ENCODE results near the gene POMGNT2.
A peak's percentile ranks its signal among the peaks of the same experiment; 100 is the strongest.

The POMGNT2 gene

DNA sequence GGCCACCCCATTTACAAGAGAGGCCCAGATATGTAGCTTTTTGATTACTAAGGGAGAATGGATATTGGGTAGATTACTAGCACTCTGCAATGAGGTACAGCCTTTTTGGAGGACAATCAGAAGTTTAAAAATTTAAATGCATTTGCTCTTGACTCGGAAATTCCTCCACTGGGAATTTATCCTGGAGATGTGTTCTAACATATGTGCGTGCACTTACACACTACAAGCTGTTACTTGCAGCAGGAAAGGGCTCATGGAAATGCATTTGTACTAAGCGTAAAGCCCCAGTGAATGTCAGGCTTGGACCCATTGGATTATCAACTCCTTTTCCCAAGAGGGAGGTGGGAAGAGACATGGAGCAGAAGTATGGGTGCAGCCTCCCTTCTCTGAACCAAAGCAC lies 7.8 kb upstream of the POMGNT2 start:
- H3K4me2 ChIP-seq (ENCODE audit: low read length, poor library complexity, severe bottlenecking) = no peak overlapping the region
- 96% methylated on average over 3 of the region's 3 CpGs for WGBS
- H3K27ac ChIP-seq (ENCODE audit: low read length, poor library complexity, severe bottlenecking) = no peak overlapping the region
- H3K36me3 ChIP-seq (ENCODE audit: control insufficient read depth in 1 of 2, insufficient read depth in 2 of 2, low read depth in 1 of 2, low read length in 2 of 2) = no peaks in the 10 kb centered on the region
- H3K14ac ChIP-seq (ENCODE audit: low read length in 2 of 2) = no peak overlapping the region
- H3K4me3 ChIP-seq (ENCODE audit: insufficient read depth in 1 of 2, low read depth in 1 of 2, low read length in 2 of 2) = no peak overlapping the region
- no peak overlapping the region for H4K8ac ChIP-seq (ENCODE audit: low read length)
- no peak overlapping the region for H3K18ac ChIP-seq (ENCODE audit: low read depth in 1 of 2, low read length in 2 of 2)
- H3K79me1 ChIP-seq (replicated peaks; ENCODE audit: low read length, poor library complexity, severe bottlenecking) = no peaks in the 10 kb centered on the region
- H3K4ac ChIP-seq (ENCODE audit: low read depth in 1 of 2, low read length in 2 of 2) = no peak overlapping the region
- no peak overlapping the region for H2BK12ac ChIP-seq (ENCODE audit: low read length in 2 of 2)
- no peak overlapping the region for H3K23ac ChIP-seq (ENCODE audit: low read length in 2 of 2)
- H3K9me3 ChIP-seq (ENCODE audit: control insufficient read depth, low read length) = no peaks in the 10 kb centered on the region
- no peak overlapping the region for H2BK5ac ChIP-seq (ENCODE audit: low read depth, low read length, poor library complexity, severe bottlenecking)
- H4K91ac ChIP-seq (ENCODE audit: low read length) = no peak overlapping the region
- H3K9ac ChIP-seq (ENCODE audit: low read length) = no peak overlapping the region
- DNase-seq = no peak
- H3K4me1 ChIP-seq (ENCODE audit: control insufficient read depth, insufficient read depth, low read depth, low read length) = no peaks in the 10 kb centered on the region
- no peak overlapping the region for H2AK5ac ChIP-seq (ENCODE audit: low read length, severe bottlenecking)
- no peak overlapping the region for H2BK15ac ChIP-seq (ENCODE audit: low read depth, poor library complexity, severe bottlenecking)
- H2AFZ ChIP-seq (ENCODE audit: low read depth, low read length) = no peak overlapping the region
- no peak overlapping the region for H2BK120ac ChIP-seq (ENCODE audit: low read depth, low read length)
- H3K27me3 ChIP-seq (ENCODE audit: control insufficient read depth in 1 of 2, insufficient read depth in 1 of 2, low read length in 2 of 2) = peaks cover 24 to 29% of the 10 kb centered on the region in 2 experiments

DNA sequence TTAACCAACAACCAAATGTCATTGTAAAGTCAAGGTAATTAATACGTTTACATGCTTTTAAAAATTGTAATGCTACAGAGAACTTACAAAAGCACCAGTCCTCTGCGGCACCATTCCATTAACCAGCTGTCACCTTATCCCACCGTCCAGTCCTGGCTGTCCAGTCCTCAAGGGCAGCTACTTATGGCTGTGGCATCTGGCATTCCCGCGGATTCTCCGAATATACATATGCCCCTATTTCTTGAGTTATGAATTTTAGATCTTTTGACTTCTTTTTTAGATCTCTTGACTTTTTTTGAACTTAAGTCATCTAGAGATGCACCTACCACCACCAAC lies 382 bp upstream of the POMGNT2 start:
- Histone ChIP-seq H3K18ac (ENCODE audit: low read depth in 1 of 2, low read length in 2 of 2) (no peak overlapping the region), H2BK12ac (ENCODE audit: low read length in 2 of 2) (no peak overlapping the region), H2BK5ac (ENCODE audit: low read depth, low read length, poor library complexity, severe bottlenecking) (no peak overlapping the region), H3K27ac (ENCODE audit: low read length, poor library complexity, severe bottlenecking) (no peak overlapping the region), H3K4me3 (ENCODE audit: insufficient read depth in 1 of 2, low read depth in 1 of 2, low read length in 2 of 2) (peak overlapping the region in 1 of 2 experiments; percentile 81), H2AFZ (ENCODE audit: low read depth, low read length) (no peak overlapping the region), H2BK15ac (ENCODE audit: low read depth, poor library complexity, severe bottlenecking) (no peak overlapping the region), H3K4me2 (ENCODE audit: low read length, poor library complexity, severe bottlenecking) (peak overlapping the region; percentile 76), H3K79me1 (replicated peaks; ENCODE audit: low read length, poor library complexity, severe bottlenecking) (peaks cover 22% of the 10 kb centered on the region), H4K91ac (ENCODE audit: low read length) (no peak overlapping the region), H2BK120ac (ENCODE audit: low read depth, low read length) (no peak overlapping the region), H3K4ac (ENCODE audit: low read depth in 1 of 2, low read length in 2 of 2) (no peak overlapping the region), H3K4me1 (ENCODE audit: control insufficient read depth, insufficient read depth, low read depth, low read length) (peaks cover 8% of the 10 kb centered on the region), H3K9me3 (ENCODE audit: control insufficient read depth, low read length) (no peaks in the 10 kb centered on the region), H3K27me3 (ENCODE audit: control insufficient read depth in 1 of 2, insufficient read depth in 1 of 2, low read length in 2 of 2) (peaks cover 0 to 3% of the 10 kb centered on the region in 2 experiments), H3K9ac (ENCODE audit: low read length) (peak overlapping the region; percentile 84), H3K36me3 (ENCODE audit: control insufficient read depth in 1 of 2, insufficient read depth in 2 of 2, low read depth in 1 of 2, low read length in 2 of 2) (no peaks in the 10 kb centered on the region), H2AK5ac (ENCODE audit: low read length, severe bottlenecking) (no peak overlapping the region), H3K23ac (ENCODE audit: low read length in 2 of 2) (no peak overlapping the region), H4K8ac (ENCODE audit: low read length) (no peak overlapping the region), H3K14ac (ENCODE audit: low read length in 2 of 2) (no peak overlapping the region)
- DNase-seq = no peak
- WGBS = 30% methylated on average over 3 of the region's 6 CpGs

DNA sequence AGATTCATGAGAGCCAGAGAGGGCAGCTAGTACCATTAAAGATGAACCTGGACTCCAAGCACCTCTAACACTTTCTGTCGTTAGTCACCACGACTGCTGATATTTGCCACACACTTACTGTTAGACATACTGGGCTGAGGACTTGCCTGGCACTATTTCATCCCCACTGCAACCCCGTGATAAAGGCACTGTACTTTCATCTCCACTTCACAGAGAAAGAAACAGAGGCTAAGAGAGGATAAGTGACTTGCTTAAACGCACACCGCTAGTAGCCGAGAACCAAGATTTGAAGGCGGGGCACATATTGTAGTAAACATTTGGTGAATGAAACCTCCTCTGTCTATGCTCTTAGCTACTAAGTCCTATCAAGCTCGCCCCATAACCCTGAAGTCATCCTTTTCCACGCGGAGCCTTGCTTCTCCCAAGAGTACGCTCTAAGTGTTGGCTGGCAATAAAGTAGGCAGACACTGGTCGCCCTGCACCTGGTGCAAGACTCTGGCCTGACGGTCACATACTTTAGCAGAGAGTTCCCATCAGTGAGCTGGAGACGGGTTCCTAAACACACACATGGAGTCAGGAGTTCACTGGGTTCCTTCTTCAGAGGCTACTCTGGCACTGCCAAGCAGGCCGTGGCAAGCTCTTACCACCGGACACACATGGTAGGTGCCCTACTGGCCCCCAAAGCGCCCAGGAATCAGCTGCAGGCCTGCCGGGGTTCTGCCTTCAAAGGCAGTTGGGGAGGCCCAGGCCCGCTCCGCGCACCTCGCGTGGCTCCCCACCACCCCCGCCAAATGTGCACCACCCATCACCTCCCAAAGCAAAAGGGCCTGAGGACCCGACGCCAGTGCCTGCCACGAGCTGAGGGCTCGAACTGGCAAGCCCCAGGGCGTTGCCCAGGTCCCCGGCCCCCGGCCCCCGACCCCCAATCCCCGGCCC lies 951 bp downstream of the POMGNT2 start:
- H4K91ac ChIP-seq (ENCODE audit: low read length) = no peak overlapping the region
- peak overlapping the region; percentile 35 to 81 for H3K4me3 ChIP-seq (ENCODE audit: insufficient read depth in 1 of 2, low read depth in 1 of 2, low read length in 2 of 2)
- peak overlapping the region; percentile 53 for H3K9ac ChIP-seq (ENCODE audit: low read length)
- peak overlapping the region; percentile 56 for H3K4me2 ChIP-seq (ENCODE audit: low read length, poor library complexity, severe bottlenecking)
- H2AFZ ChIP-seq (ENCODE audit: low read depth, low read length) = no peak overlapping the region
- no peak overlapping the region for H3K27ac ChIP-seq (ENCODE audit: low read length, poor library complexity, severe bottlenecking)
- H3K9me3 ChIP-seq (ENCODE audit: control insufficient read depth, low read length) = no peaks in the 10 kb centered on the region
- H2AK5ac ChIP-seq (ENCODE audit: low read length, severe bottlenecking) = no peak overlapping the region
- H3K23ac ChIP-seq (ENCODE audit: low read length in 2 of 2) = no peak overlapping the region
- no peak overlapping the region for H2BK5ac ChIP-seq (ENCODE audit: low read depth, low read length, poor library complexity, severe bottlenecking)
- WGBS = 86% methylated on average over 18 of the region's 33 CpGs
- no peaks in the 10 kb centered on the region for H3K36me3 ChIP-seq (ENCODE audit: control insufficient read depth in 1 of 2, insufficient read depth in 2 of 2, low read depth in 1 of 2, low read length in 2 of 2)
- H3K27me3 ChIP-seq (ENCODE audit: control insufficient read depth in 1 of 2, insufficient read depth in 1 of 2, low read length in 2 of 2) = peaks cover 0 to 3% of the 10 kb centered on the region in 2 experiments
- H2BK15ac ChIP-seq (ENCODE audit: low read depth, poor library complexity, severe bottlenecking) = no peak overlapping the region
- no peak overlapping the region for H2BK12ac ChIP-seq (ENCODE audit: low read length in 2 of 2)
- H2BK120ac ChIP-seq (ENCODE audit: low read depth, low read length) = no peak overlapping the region
- no peak overlapping the region for H3K14ac ChIP-seq (ENCODE audit: low read length in 2 of 2)
- H3K4ac ChIP-seq (ENCODE audit: low read depth in 1 of 2, low read length in 2 of 2) = no peak overlapping the region
- DNase-seq = no peak
- no peak overlapping the region for H4K8ac ChIP-seq (ENCODE audit: low read length)
- peaks cover 24% of the 10 kb centered on the region for H3K79me1 ChIP-seq (replicated peaks; ENCODE audit: low read length, poor library complexity, severe bottlenecking)
- no peak overlapping the region for H3K18ac ChIP-seq (ENCODE audit: low read depth in 1 of 2, low read length in 2 of 2)
- peaks cover 8% of the 10 kb centered on the region for H3K4me1 ChIP-seq (ENCODE audit: control insufficient read depth, insufficient read depth, low read depth, low read length)

DNA sequence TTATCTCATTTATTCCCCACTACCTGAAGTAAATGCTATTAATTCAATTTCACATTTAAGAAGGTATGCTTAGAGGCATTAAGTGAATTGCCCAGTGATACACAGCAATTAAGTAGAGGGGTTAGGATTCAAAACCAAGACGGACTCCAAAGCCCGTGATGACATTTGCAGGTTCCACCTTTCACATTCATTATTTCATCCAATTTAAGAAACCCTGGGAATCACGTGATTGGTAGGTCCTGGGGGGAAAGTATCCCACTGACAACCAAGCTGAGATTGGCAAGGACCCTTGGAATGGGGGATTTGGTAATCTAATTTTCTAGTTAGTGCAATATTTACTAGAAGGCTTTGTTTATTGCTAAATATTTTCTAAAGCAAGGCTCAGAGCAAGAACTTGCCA lies 1.8 kb downstream of the POMGNT2 start:
- WGBS = no CpG with 5 or more reads among the region's 3 CpGs
- H2AFZ ChIP-seq (ENCODE audit: low read depth, low read length) = no peak overlapping the region
- no peak overlapping the region for H3K9ac ChIP-seq (ENCODE audit: low read length)

More for the DNA sequence above, 1.8 kb downstream of the POMGNT2 start:
- no peak overlapping the region for H3K27ac ChIP-seq (ENCODE audit: low read length, poor library complexity, severe bottlenecking)
- peaks cover 29% of the 10 kb centered on the region for H3K79me1 ChIP-seq (replicated peaks; ENCODE audit: low read length, poor library complexity, severe bottlenecking)
- H2BK5ac ChIP-seq (ENCODE audit: low read depth, low read length, poor library complexity, severe bottlenecking) = no peak overlapping the region
- H2BK120ac ChIP-seq (ENCODE audit: low read depth, low read length) = no peak overlapping the region
- H3K27me3 ChIP-seq (ENCODE audit: control insufficient read depth in 1 of 2, insufficient read depth in 1 of 2, low read length in 2 of 2) = peaks cover 0 to 3% of the 10 kb centered on the region in 2 experiments
- peaks cover 8% of the 10 kb centered on the region for H3K4me1 ChIP-seq (ENCODE audit: control insufficient read depth, insufficient read depth, low read depth, low read length)
- no peak overlapping the region for H3K4me3 ChIP-seq (ENCODE audit: insufficient read depth in 1 of 2, low read depth in 1 of 2, low read length in 2 of 2)
- no peak overlapping the region for H2AK5ac ChIP-seq (ENCODE audit: low read length, severe bottlenecking)
- H3K4ac ChIP-seq (ENCODE audit: low read depth in 1 of 2, low read length in 2 of 2) = no peak overlapping the region
- H3K14ac ChIP-seq (ENCODE audit: low read length in 2 of 2) = no peak overlapping the region
- H2BK15ac ChIP-seq (ENCODE audit: low read depth, poor library complexity, severe bottlenecking) = no peak overlapping the region
- no peak overlapping the region for H4K8ac ChIP-seq (ENCODE audit: low read length)
- no peak overlapping the region for H3K4me2 ChIP-seq (ENCODE audit: low read length, poor library complexity, severe bottlenecking)
- H3K18ac ChIP-seq (ENCODE audit: low read depth in 1 of 2, low read length in 2 of 2) = no peak overlapping the region
- no peak overlapping the region for H3K23ac ChIP-seq (ENCODE audit: low read length in 2 of 2)
- DNase-seq = no peak
- no peaks in the 10 kb centered on the region for H3K36me3 ChIP-seq (ENCODE audit: control insufficient read depth in 1 of 2, insufficient read depth in 2 of 2, low read depth in 1 of 2, low read length in 2 of 2)
- no peaks in the 10 kb centered on the region for H3K9me3 ChIP-seq (ENCODE audit: control insufficient read depth, low read length)
- no peak overlapping the region for H4K91ac ChIP-seq (ENCODE audit: low read length)
- H2BK12ac ChIP-seq (ENCODE audit: low read length in 2 of 2) = no peak overlapping the region
